GM18508 (cell line): ENCODE results near the gene WIPF3.

Source experiments
- ATAC-seq: cut with Tn5 transposase; IDR thresholded peaks from one replicate; pipeline ENCODE4 v1.9.1; 2021; ENCODE audit warnings: moderate number of reproducible peaks; ENCODE audit not compliant: insufficient read depth, unreplicated experiment

The WIPF3 gene

GRCh38 chr7:29808075-29808801, 1.9 kb downstream of the WIPF3 start:
- no peak for ATAC-seq

GRCh38 chr7:29809533-29810155, 3.3 kb downstream of the WIPF3 start:
- ATAC-seq, result no peak

- no peak for ATAC-seq
Observed at GRCh38 chr7:29810297-29810696, 4.0 kb downstream of the WIPF3 start.

GRCh38 chr7:29810813-29811482, 4.6 kb downstream of the WIPF3 start:
- ATAC-seq, result no peak

- ATAC-seq, result no peak
Observed at GRCh38 chr7:29811586-29811985, 5.3 kb downstream of the WIPF3 start.

GRCh38 chr7:29812185-29812876, 6.0 kb downstream of the WIPF3 start:
- no peak for ATAC-seq

GRCh38 chr7:29815181-29816105, 9.1 kb downstream of the WIPF3 start:
- ATAC-seq, result no peak

GRCh38 chr7:29818308-29818707, 12.0 kb downstream of the WIPF3 start:
- ATAC-seq, result no peak

GRCh38 chr7:29825775-29826529, 19.6 kb downstream of the WIPF3 start:
- ATAC-seq, result peak; percentile 86

- ATAC-seq, result no peak
Observed at GRCh38 chr7:29826530-29826822, 20.2 kb downstream of the WIPF3 start.

- ATAC-seq, result no peak
Observed at GRCh38 chr7:29826904-29827303, 20.6 kb downstream of the WIPF3 start.

GRCh38 chr7:29831705-29832104, 25.4 kb downstream of the WIPF3 start:
- ATAC-seq, result no peak

- no peak for ATAC-seq
Observed at GRCh38 chr7:29833929-29834328, 27.6 kb downstream of the WIPF3 start.

GRCh38 chr7:29835718-29836117, 29.4 kb downstream of the WIPF3 start:
- ATAC-seq, result no peak

- no peak for ATAC-seq
Observed at GRCh38 chr7:29839302-29839701, 33.0 kb downstream of the WIPF3 start.

- no peak for ATAC-seq
Observed at GRCh38 chr7:29839921-29840320, 33.6 kb downstream of the WIPF3 start.

- no peak for ATAC-seq
Observed at GRCh38 chr7:29840701-29841100, 34.4 kb downstream of the WIPF3 start.

GRCh38 chr7:29841926-29842701, 35.8 kb downstream of the WIPF3 start:
- no peak for ATAC-seq

GRCh38 chr7:29843093-29843492, 36.8 kb downstream of the WIPF3 start:
- no peak for ATAC-seq
